Left lung (tissue), 10 donors: ENCODE results near the gene TRAF3IP1. TPM values are rescaled to one million over a fixed set of nuclear protein-coding genes. Genes with fewer than 3 reads are reported as not detected.
"Not testable (repeated sequence)": the region's sequence is repeated elsewhere in the genome, so short reads cannot be mapped to it uniquely, and the experiment has no call there.

Source experiments
- ATAC-seq: fragments of 200-7000 bp; cut with Tn5 transposase; one replicate; pipeline ENCODE4 v1.9.1; 2020; ENCODE audit warnings: moderate library complexity
- DNase-seq, 4 donors: peaks; one replicate each; pipeline ENCODE4 v3.0.0-alpha.2; 2013 to 2020
- H3K27ac ChIP-seq, 2 donors: fragments of 200-600 bp; sonication (generic) in 1 of 2; one replicate each; pipeline versions ENCODE4 v1.5.0 to v1.8.0; 2020 to 2021
- H3K27me3 ChIP-seq, 2 donors: fragments of 200-600 bp; sonication (generic) in 1 of 2; one replicate each; pipeline versions ENCODE4 v1.5.0 to v1.8.0; 2020 to 2021
- H3K36me3 ChIP-seq, 2 donors: fragments of 200-600 bp; sonication (generic) in 1 of 2; one replicate each; pipeline versions ENCODE4 v1.5.0 to v1.8.0; 2020 to 2021
- H3K4me1 ChIP-seq, 2 donors: fragments of 200-600 bp; one replicate each; pipeline ENCODE4 v1.8.0; 2021
- H3K4me3 ChIP-seq, 2 donors: fragments of 200-600 bp; sonication (generic) in 1 of 2; one replicate each; pipeline versions ENCODE4 v1.5.0 to v1.8.0; 2020 to 2021; ENCODE audit warnings: mild to moderate bottlenecking in 1 of 2
- H3K9me3 ChIP-seq, 2 donors: fragments of 200-600 bp; sonication (generic) in 1 of 2; one replicate each; pipeline versions ENCODE4 v1.5.0 to v1.8.0; 2020 to 2021
- intact Hi-C, 2 donors: fragments of 100-400 bp; cut with DNase I; formaldehyde crosslinking; loops; one replicate each; pipeline versions ENCODE4 v1.11.2 to v1.14.2; 2022
- polyA plus RNA-seq, 6 donors: library from polyadenylated mRNA; unstranded; fragments of 120-200 nt; gene quantifications; one replicate each; pipeline ENCODE4 v1.2.1, GENCODE V29; 2013; ENCODE audit not compliant: insufficient read length in 6 of 6
- total RNA-seq, 2 donors: library from RNA; stranded (reverse); fragmentation: NEBNext Ultra II Directional; extraction: Animal tissue kit (Norgen Biotek cat#: 25700); gene quantifications; one replicate each; pipeline ENCODE4 v1.2.1, GENCODE V29; 2021
- TF ChIP-seq, protein P1 (sequence below), 2 donors: fragments of 200-600 bp; sonication (generic) in 1 of 2; IDR thresholded peaks; one replicate each; pipeline versions ENCODE4 v1.5.0 to v1.8.0; 2021; ENCODE audit warnings: antibody characterized with exemption in 2 of 2
- donor health status: DM: no; HTN: yes; CAD: no.
- donor health status: DM: no; HTN: no; CAD: no.

Gene TRAF3IP1
- total and polyA plus RNA-seq, 8 donors, result 11.6 to 22.6 (median 19.7) TPM

DNA sequence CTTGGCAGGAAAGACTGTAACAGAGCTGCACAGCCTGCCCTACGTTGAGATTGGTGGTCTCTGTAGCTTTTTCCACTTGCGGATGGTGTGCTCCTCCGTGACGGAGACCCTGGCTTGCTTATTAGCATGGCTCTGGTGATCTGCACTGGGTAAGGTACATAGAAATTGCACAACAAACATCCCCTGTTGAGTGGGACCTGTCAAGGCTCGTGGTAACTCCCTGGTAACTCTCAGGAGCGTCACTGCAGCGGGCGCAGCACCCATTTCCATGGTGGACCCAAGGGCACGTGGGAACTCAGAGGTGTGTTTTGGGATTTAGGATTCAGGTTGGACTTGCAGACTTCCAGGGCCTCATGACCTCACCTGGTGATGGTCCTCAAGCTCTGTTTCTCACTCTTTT, 1.1 kb downstream of the TRAF3IP1 start:
- peaks cover 7 to 21% of the 10 kb centered on the region in 2 donors for H3K4me1 ChIP-seq
- ATAC-seq (no peak), DNase-seq (no peak)
- TF ChIP-seq, protein P1, sequence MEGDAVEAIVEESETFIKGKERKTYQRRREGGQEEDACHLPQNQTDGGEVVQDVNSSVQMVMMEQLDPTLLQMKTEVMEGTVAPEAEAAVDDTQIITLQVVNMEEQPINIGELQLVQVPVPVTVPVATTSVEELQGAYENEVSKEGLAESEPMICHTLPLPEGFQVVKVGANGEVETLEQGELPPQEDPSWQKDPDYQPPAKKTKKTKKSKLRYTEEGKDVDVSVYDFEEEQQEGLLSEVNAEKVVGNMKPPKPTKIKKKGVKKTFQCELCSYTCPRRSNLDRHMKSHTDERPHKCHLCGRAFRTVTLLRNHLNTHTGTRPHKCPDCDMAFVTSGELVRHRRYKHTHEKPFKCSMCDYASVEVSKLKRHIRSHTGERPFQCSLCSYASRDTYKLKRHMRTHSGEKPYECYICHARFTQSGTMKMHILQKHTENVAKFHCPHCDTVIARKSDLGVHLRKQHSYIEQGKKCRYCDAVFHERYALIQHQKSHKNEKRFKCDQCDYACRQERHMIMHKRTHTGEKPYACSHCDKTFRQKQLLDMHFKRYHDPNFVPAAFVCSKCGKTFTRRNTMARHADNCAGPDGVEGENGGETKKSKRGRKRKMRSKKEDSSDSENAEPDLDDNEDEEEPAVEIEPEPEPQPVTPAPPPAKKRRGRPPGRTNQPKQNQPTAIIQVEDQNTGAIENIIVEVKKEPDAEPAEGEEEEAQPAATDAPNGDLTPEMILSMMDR (IDR thresholded peaks at IDR 0.05), result no peak
- no peak overlapping the region for H3K27ac ChIP-seq
- H3K36me3 ChIP-seq, result peaks cover 0 to under 1% of the 10 kb centered on the region in 2 donors
- H3K9me3 ChIP-seq, result no peaks in the 10 kb centered on the region
- intact Hi-C loops, result no loop called here
- peaks cover 0 to 13% of the 10 kb centered on the region in 2 donors for H3K27me3 ChIP-seq
- peak overlapping the region in 1 of 2 donors; percentile 67 for H3K4me3 ChIP-seq

DNA sequence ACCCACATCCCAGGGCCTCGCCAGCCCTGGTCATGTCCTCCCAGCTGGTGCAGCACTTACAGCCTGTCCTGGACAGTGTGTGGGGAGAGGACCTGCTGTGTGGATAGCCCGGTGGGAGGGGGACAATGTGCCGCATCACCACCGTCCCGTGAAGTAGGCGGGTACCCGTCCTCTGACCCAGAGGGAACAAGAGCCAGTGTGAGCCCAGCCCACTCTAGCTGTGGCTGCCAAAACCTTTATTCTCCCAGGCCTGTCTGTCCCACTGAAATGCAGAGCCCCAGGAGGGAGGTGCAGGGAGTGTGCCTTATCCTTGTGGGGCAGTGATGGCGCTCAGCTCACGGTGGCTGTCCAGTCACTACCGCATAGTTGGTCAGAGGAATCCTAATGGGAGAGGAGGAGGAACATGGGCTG, 1.7 kb downstream of the TRAF3IP1 start:
- TF ChIP-seq, protein P1 (IDR thresholded peaks at IDR 0.05), result no peak
- DNase-seq (no peak), ATAC-seq (no peak)
- Histone ChIP-seq H3K27me3 (peaks cover 0 to 13% of the 10 kb centered on the region in 2 donors), H3K4me1 (peaks cover 7 to 21% of the 10 kb centered on the region in 2 donors), H3K9me3 (no peaks in the 10 kb centered on the region), H3K36me3 (peaks cover 0 to 6% of the 10 kb centered on the region in 2 donors), H3K4me3 (no peak overlapping the region), H3K27ac (no peak overlapping the region)
- intact Hi-C loops, result no loop called here

DNA sequence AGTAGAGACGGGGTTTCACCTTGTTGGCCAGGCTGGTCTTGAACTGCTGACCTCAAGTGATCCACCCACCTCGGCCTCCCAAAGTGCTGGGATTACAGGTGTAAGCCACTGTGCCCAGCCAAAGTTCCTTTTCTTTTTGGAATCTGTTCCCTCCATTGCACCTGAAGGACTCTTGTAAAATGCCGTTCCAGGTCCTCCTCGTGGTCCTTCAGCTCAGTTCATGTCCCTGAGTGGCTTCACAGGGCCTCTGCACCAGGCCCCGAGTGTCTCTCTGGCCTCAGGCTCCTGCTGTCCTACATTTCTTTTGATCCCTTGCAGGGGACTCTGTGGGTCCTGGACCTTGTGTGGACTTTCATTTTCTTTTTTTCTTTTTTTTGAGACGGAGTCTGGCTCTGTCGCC, 3.9 kb downstream of the TRAF3IP1 start:
- intact Hi-C loops, H3K9me3 ChIP-seq, H3K4me3 ChIP-seq, H3K27ac ChIP-seq, ATAC-seq, DNase-seq: not testable (repeated sequence)
- Histone ChIP-seq H3K36me3 (peaks cover 0 to 21% of the 10 kb centered on the region in 2 donors), H3K27me3 (peaks cover 0 to 13% of the 10 kb centered on the region in 2 donors), H3K4me1 (peaks cover 7 to 21% of the 10 kb centered on the region in 2 donors)

DNA sequence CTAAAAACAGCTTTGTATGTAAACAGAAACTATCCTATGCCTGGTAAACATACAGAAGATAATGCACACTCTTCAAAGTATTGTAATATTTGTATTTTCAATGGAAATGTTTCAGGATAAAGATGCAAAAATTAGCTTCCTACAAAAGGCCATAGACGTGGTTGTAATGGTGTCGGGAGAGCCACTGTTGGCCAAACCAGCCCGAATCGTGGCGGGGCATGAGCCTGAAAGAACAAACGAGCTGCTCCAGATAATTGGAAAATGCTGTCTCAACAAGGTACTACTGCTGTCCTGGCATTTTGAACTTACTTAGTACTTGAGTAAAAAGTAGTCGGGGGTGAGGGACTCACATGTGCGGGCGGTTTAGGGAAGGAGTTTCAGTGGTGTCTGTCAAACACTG, 5.4 kb downstream of the TRAF3IP1 start:
- ATAC-seq, result no peak
- H3K4me1 ChIP-seq, result peaks cover 7 to 12% of the 10 kb centered on the region in 2 donors
- TF ChIP-seq, protein P1 (IDR thresholded peaks at IDR 0.05), result no peak
- no peak overlapping the region for H3K27ac ChIP-seq
- peaks cover 0 to 4% of the 10 kb centered on the region in 2 donors for H3K27me3 ChIP-seq
- no peaks in the 10 kb centered on the region for H3K9me3 ChIP-seq
- DNase-seq, result no peak
- intact Hi-C loops, result no loop called here
- H3K4me3 ChIP-seq, result no peak overlapping the region
- H3K36me3 ChIP-seq, result peaks cover 0 to 35% of the 10 kb centered on the region in 2 donors

DNA sequence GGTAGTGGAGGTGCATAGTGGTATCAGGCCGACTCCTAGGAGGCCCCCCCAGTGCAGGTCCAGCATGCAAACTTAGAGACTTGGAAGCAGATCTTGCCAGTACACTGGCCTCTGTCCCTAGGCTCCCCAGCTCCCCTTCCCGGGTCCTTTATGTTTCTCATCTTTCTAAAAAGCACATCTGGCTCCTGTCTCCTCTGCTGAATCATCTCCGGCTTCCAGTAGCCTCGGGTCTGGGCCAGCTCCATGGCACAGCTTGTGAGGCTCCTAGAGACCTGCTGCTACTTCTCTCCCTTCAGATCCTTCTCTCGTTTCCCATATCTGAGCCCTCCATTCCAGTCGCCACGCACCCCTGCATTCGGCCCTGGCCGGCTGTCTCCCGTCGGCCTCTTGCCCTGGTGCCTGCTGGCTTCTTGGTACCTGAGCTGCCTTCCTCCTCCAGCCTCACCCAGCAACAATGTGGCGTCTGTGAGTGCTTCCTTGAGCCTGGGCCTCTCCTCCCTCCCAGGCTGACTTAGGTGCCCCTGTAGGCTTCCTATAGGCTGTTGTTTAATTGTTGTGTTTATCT, 6.6 kb downstream of the TRAF3IP1 start:
- Histone ChIP-seq H3K36me3 (peaks cover 0 to 39% of the 10 kb centered on the region in 2 donors), H3K27me3 (no peaks in the 10 kb centered on the region), H3K4me1 (peaks cover 0 to 1% of the 10 kb centered on the region in 2 donors), H3K4me3 (no peak overlapping the region), H3K27ac (no peak overlapping the region), H3K9me3 (no peaks in the 10 kb centered on the region)
- no peak for DNase-seq
- TF ChIP-seq, protein P1 (IDR thresholded peaks at IDR 0.05), result no peak
- intact Hi-C loops, result no loop called here
- no peak for ATAC-seq

DNA sequence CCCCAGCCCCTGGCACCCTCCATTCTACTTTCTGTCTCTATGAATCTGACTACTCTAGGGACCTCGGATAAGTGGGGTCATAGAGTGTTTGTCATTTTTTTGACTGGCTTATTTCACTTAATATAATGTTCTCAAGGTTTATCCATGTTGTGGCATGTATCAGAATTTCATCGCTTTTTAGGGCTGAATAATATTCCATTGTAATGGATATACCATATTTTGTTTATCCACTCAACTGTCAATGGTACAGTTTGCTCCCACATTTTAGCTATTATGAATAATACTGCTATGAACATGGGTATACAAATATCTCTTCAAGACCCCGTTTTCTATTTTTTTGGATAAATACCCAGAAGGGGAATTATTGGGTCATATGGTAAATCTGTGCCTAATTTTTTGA, 7.4 kb downstream of the TRAF3IP1 start:
- ATAC-seq, result no peak
- no peaks in the 10 kb centered on the region for H3K4me1 ChIP-seq
- TF ChIP-seq, protein P1 (IDR thresholded peaks at IDR 0.05), result no peak
- H3K27ac ChIP-seq, result no peak overlapping the region
- intact Hi-C loops, result no loop called here
- no peak for DNase-seq
- no peaks in the 10 kb centered on the region for H3K9me3 ChIP-seq
- peaks cover 0 to 40% of the 10 kb centered on the region in 2 donors for H3K36me3 ChIP-seq
- no peak overlapping the region for H3K4me3 ChIP-seq
- no peaks in the 10 kb centered on the region for H3K27me3 ChIP-seq
